ENCODE measurements around the gene PRKAG2.
"Not testable (repeated sequence)": the region's sequence is repeated elsewhere in the genome, so short reads cannot be mapped to it uniquely, and the experiment has no call there.

PRKAG2 gene

DNA sequence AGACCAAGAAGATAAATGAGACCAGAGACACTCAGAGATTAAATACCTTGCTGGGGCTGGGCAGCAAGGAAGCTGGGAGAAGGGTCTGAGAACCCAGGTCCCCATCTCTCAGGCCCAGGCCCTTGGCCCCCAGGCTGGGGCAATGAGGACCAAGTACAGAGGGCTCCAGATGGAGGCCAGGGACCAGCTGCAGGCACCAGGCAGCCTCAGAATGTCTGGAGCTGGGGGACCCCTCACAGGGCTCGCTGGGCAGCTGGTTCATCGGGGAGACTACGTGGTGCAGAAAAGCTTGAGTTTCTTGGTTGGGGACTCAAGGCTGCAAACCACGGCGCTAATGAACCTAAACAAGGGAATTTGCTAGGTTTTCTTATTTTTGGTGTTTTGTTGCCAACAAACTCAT is 75.6 kb downstream of the PRKAG2 start:
- no peak overlapping the region for H3K4me3 ChIP-seq (ENCODE audit: low read depth, low read length)
- H3K4me1 ChIP-seq: no peaks in the 10 kb centered on the region
- H3K9me3 ChIP-seq: no peaks in the 10 kb centered on the region
- no peaks in the 10 kb centered on the region for H3K27me3 ChIP-seq
- no peaks in the 10 kb centered on the region for H3K36me3 ChIP-seq
- DNase-seq: no peak
- TF ChIP-seq, protein P1, sequence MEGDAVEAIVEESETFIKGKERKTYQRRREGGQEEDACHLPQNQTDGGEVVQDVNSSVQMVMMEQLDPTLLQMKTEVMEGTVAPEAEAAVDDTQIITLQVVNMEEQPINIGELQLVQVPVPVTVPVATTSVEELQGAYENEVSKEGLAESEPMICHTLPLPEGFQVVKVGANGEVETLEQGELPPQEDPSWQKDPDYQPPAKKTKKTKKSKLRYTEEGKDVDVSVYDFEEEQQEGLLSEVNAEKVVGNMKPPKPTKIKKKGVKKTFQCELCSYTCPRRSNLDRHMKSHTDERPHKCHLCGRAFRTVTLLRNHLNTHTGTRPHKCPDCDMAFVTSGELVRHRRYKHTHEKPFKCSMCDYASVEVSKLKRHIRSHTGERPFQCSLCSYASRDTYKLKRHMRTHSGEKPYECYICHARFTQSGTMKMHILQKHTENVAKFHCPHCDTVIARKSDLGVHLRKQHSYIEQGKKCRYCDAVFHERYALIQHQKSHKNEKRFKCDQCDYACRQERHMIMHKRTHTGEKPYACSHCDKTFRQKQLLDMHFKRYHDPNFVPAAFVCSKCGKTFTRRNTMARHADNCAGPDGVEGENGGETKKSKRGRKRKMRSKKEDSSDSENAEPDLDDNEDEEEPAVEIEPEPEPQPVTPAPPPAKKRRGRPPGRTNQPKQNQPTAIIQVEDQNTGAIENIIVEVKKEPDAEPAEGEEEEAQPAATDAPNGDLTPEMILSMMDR (IDR thresholded peaks at IDR 0.05; ENCODE audit: low read depth, low read length): no peak

- DNase-seq: no peak
- H3K4me1 ChIP-seq: no peaks in the 10 kb centered on the region
- H3K27me3 ChIP-seq: no peaks in the 10 kb centered on the region
- TF ChIP-seq, protein P1 (IDR thresholded peaks at IDR 0.05; ENCODE audit: low read depth, low read length): no peak
- no peaks in the 10 kb centered on the region for H3K36me3 ChIP-seq
- no peak overlapping the region for H3K4me3 ChIP-seq (ENCODE audit: low read depth, low read length)
- H3K9me3 ChIP-seq: no peaks in the 10 kb centered on the region
Measured at GRCh38 chr7:151800861-151801260, 76.1 kb downstream of the PRKAG2 start.

- no peaks in the 10 kb centered on the region for H3K27me3 ChIP-seq
Measured at GRCh38 chr7:151800391-151800790, 76.5 kb downstream of the PRKAG2 start.

DNA sequence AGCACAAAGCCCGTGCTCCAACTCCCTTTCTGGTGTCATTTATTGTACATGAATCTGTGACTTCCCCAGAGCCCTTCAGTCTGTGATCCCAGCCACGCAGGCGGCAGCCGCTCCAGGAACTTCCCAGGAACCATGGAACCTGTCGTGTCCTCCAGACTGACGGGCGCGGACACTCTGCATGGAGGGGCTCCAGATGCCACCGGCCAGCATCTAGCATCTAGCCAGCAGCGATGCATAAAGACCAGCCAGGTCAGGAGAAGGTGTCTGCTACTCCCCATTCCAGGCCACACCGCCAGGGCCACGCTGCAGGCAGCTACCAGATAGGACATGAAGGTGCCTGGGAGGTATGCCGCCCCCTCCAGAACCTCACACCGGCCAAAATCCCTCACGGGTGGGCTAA is 77.4 kb downstream of the PRKAG2 start:
- TF ChIP-seq, protein P1 (IDR thresholded peaks at IDR 0.05; ENCODE audit: low read depth, low read length): no peak
- no peaks in the 10 kb centered on the region for H3K27me3 ChIP-seq
- H3K9me3 ChIP-seq: no peaks in the 10 kb centered on the region
- no peak for DNase-seq
- no peak overlapping the region for H3K4me3 ChIP-seq (ENCODE audit: low read depth, low read length)
- no peaks in the 10 kb centered on the region for H3K4me1 ChIP-seq
- H3K36me3 ChIP-seq: no peaks in the 10 kb centered on the region

More at GRCh38 chr7:151800391-151800790, 76.5 kb downstream of the PRKAG2 start:
- Histone ChIP-seq H3K36me3 (no peaks in the 10 kb centered on the region), H3K9me3 (no peaks in the 10 kb centered on the region), H3K4me1 (no peaks in the 10 kb centered on the region), H3K4me3 (ENCODE audit: low read depth, low read length) (no peak overlapping the region)
- DNase-seq: no peak
- TF ChIP-seq, protein P1 (IDR thresholded peaks at IDR 0.05; ENCODE audit: low read depth, low read length): no peak

- no peaks in the 10 kb centered on the region for H3K27me3 ChIP-seq
- TF ChIP-seq, protein P1 (IDR thresholded peaks at IDR 0.05; ENCODE audit: low read depth, low read length): no peak
- DNase-seq: no peak
Measured at GRCh38 chr7:151798851-151799448, 78.0 kb downstream of the PRKAG2 start.

DNA sequence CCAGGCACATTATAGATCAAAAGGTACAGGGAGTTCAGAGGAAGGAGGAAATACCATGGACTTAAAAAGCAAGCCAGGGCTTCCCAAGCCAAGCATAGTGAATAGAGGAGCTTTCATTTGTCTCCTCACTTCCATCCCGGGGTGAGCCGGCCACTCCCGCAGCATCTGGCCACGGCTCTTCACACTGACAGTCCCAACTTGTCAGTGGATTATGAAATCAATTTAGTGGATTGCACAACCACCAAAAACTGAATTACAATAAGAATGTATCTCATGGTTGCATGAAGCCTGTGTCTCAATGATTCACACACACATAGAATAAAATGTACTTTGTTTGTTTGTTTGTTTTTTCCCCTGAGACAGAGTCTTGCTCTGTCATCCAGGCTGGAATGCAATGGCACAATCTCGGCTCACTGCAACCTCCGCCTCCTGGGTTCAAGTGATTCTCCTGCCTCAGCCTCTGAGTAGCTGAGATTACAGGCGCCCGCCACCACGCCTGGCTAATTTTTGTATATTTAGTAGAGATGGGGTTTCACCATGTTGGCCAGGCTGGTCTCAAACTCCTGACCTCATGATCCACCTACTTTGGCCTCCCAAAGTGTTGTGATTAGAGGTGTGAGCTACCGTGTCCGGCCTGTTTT is 79.1 kb downstream of the PRKAG2 start:
- not testable (repeated sequence) for DNase-seq; H3K36me3 ChIP-seq; H3K27me3 ChIP-seq; H3K4me3 ChIP-seq (ENCODE audit: low read depth, low read length); H3K4me1 ChIP-seq; H3K9me3 ChIP-seq

More at GRCh38 chr7:151798851-151799448, 78.0 kb downstream of the PRKAG2 start:
- H3K9me3 ChIP-seq: no peaks in the 10 kb centered on the region
- no peaks in the 10 kb centered on the region for H3K36me3 ChIP-seq
- no peak overlapping the region for H3K4me3 ChIP-seq (ENCODE audit: low read depth, low read length)
- no peaks in the 10 kb centered on the region for H3K4me1 ChIP-seq

Measured in BE2C (cell line).